ENCODE data around the gene ESPNL. TPM values are rescaled to one million over a fixed set of nuclear protein-coding genes. Genes with fewer than 3 reads are reported as not detected.
"Not testable (repeated sequence)": the region's sequence is repeated elsewhere in the genome, so short reads cannot be mapped to it uniquely, and the experiment has no call there.

ESPNL gene
- total RNA-seq: 0.85 and 4.5 TPM in 2 replicates

DNA sequence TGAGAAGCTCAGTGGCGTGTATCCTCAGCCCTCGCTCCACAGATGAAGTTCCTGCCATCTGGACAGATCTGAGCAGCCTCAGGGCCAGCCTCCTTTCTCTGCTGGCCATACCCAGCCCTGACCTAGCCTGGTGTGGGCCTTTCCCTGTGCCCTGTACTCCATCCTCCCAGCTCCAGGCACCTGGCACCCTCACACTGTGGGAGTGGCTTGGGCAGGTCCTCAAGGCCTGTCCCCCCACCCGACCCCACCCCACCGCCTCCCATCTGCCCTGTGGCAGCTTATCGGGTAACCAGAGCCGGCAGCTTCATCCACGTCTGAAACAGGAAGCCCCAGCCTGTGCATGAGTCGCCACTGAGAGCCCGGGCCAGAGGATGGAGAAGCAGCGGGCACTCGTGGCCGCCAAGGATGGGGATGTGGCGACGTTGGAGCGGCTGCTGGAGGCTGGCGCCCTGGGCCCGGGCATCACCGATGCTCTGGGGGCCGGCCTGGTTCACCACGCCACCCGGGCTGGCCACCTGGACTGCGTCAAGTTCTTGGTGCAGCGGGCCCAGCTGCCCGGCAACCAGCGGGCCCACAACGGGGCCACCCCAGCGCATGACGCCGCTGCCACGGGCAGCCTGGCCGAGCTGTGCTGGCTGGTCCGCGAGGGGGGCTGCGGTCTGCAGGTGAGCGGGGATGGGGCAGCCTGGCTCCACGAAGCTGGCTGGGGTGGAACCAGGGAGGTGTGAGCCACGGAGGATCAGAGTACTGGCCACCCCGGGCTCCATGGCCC, at the start of gene ESPNL:
Gene ESPNL (plus strand): TSS at position 292 of the 772 bp plus-strand sequence. CDS start 80 bp downstream, at position 372.
- DNase-seq (ENCODE audit: low read depth): no peak

GRCh38 chr2:238053191-238053776, 46.9 kb upstream of the ESPNL start:
- DNase-seq (ENCODE audit: low read depth): no peak

- DNase-seq (ENCODE audit: low read depth): no peak
Measured at GRCh38 chr2:238055841-238056240, 44.3 kb upstream of the ESPNL start.

DNA sequence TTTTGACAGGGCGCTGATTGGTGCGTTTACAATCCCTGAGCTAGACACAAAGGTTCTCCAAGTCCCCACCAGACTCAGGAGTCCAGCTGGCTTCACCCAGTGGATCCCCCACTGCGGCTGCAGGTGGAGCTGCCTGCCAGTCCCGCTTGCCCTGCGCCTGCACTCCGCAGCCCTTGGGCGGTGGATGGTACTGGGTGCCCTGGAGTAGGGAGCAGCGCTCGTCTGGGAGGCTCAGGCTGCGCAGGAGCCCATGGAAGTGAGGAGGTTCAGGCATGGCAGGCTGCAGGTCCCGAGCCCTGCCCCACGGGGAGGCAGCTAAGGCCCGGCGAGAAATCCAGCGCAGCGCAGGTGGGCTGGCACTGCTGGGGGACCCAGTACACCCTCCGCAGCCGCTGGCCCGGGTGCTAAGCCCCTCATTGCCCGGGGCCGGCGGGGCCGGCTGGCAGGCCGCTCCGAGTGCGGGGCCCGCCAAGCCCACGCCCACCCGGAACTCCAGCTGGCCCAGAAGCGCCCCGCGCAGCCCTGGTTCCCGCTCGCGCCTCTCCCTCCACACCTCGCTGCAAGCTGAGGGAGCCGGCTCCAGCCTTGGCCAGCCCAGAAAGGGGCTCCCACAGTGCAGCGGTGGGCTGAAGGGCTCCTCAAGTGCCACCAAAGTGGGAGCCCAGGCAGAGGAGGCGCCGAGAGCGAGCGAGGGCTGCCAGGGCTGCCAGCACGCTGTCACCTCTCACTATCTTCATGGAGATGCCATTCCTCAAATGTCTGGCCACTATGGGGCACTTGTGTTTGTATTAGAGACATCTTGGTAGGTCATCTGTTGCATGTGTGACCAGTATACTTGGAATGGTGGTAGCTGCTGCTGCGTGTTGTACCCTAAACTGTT, 42.2 kb upstream of the ESPNL start:
- DNase-seq (ENCODE audit: low read depth): not testable (repeated sequence)

DNA sequence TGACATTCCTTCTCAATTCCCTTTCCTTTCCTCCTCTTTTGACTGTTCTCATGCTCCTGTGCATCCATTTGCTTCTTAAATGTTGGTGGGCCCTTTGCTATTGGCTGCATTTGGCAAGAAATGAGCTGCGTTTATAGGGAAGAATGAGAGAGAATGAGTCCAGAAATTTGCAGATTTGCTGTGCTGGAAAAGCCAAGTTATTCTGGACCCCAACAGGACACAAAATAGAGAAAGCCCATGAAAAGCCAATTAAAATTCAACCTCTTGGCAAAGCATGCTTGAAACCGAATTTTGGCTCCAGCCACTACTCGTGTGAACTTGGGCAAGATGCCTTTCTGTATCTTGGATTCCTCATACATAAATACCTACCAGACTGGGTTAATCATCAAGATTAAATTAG, 40.6 kb upstream of the ESPNL start:
- DNase-seq (ENCODE audit: low read depth): no peak

DNA sequence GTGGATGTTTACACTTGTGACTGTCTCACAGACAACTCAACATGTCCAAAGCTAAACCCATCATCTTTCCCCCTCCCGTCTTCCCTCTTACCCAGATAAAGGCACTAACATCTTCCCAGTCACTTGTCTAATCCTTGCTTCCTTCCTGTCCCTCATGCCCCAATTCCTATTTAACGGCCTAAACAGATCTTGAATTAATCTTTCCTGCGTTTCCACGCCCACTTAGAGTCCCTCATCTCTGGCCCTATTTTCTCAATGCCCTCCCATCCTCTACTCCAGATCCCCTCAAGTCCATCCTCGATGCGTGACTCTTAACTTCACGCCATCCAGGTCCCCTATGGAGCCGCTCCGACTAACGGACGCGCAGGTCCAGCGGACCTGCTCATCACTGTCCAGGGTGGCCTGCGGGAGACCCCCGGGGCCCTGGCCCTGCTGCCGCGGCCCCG, 40.0 kb upstream of the ESPNL start:
- DNase-seq (ENCODE audit: low read depth): no peak

DNA sequence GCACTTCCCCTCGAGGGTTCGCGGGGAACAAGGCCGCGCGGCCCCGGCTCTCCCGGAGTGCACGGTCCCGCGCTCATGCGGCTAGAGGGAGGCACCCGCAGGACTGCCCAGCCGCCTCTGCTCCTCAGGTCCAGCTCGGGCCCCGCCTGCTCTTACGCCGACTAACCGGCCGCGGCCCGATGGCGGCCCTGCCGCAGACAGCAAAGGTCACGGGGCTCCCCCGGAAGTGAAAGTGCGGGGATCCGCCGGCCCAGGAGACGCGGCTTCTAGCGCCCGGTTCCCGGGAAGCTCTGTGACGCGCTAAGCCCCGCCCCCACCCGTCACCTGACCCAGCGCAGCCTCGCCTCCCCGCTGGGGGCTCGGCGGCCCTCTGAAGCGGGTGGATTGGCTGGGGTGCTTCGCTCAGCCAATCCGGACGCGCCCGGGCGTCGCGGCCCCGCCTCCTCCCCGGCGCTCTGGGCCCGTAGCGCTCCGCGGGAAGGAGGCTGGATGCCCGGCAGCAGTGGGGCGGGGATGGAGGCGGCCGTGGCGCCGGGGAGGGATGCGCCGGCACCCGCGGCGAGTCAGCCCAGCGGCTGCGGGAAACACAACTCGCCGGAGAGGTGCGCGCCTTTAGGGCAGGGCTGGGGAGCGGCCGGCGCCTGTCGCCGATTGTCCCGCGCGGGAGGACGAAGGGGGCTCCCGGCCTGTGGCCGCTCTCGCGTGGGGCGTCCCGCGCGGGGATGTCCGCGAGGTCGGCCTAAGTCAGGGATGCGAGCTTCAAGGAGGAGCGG, 39.4 kb upstream of the ESPNL start, which contains the start of gene SCLY:
Gene SCLY (plus strand): TSS at position 460 of the 773 bp plus-strand sequence. CDS start 54 bp downstream, at position 514.
- peak; percentile 89 for DNase-seq (ENCODE audit: low read depth)

- DNase-seq (ENCODE audit: low read depth): no peak
Measured at GRCh38 chr2:238061315-238062202, 38.6 kb upstream of the ESPNL start.

- DNase-seq (ENCODE audit: low read depth): no peak
Measured at GRCh38 chr2:238063414-238064189, 36.5 kb upstream of the ESPNL start.

DNA sequence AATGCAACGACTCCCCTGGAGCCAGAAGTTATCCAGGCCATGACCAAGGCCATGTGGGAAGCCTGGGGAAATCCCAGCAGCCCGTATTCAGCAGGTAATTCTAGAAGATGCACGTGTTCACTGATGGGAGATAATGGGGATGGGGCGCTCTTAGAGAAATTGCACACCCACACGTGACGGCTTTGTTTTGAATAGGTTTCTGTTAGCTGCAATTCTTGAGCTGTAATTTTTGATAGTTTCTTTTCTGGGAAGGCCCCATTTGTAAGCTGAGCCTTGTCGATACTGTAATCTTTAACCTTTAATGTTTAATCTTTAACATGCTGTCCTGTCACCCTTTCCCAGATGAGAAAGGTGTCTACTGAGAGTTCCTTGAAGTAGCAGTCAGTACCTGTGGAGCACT, 35.8 kb upstream of the ESPNL start:
- peak; percentile 64 for DNase-seq (ENCODE audit: low read depth)

DNA sequence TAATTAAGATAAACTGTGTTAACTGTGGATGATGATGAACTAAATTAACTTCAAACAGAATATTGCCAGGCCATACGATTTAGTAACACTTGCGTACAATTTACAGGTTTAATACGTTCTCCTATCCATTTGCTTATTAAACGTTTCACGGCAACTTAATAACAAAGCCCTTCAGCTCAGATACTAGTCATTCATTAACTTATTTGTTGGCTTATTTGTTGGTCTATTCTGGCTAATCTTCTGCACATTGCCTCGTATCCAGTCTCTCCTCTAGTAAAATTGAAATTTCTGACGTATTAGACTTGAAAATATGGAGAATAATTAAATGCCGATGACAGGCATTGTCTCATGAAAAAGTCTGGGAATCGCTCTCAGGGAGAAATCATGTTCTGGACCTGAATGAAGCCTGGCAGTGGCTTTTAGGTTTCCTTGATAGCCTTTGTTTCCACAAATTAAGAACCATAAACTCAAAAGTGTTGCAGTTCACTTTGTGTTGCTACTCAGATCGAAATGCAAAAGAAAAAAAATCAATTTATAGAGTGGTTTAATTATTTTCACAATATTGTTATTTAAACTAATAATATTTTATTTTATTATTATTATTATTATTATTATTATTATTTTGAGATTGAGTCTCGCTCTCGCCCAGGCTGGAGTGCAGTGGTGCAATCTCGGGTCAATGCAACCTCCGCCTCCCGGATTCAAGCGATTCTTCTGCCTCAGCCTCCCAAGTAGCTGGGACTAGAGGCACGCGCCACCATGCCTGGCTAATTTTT, 34.9 kb upstream of the ESPNL start:
- peak; percentile 74 for DNase-seq (ENCODE audit: low read depth)

- no peak for DNase-seq (ENCODE audit: low read depth)
Measured at GRCh38 chr2:238066218-238066617, 33.9 kb upstream of the ESPNL start.

GRCh38 chr2:238066718-238067117, 33.4 kb upstream of the ESPNL start:
- not testable (repeated sequence) for DNase-seq (ENCODE audit: low read depth)

DNA sequence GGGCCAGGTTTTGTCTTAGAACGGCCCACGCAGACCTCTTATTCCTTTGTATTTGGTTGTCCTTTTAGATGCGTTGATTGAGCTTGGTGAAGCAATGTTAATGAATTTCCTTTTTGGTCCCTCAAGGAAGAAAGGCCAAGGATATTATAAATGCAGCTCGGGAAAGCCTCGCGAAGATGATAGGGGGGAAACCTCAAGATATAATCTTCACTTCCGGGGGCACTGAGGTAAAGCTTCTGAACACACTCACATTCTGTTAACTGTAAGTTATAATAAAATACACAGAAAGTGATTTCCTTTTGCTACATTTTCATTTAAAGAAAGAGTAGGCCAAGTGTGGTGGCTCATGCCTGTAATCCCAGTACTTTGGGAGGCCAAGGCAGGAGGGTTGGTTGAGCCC, 32.2 kb upstream of the ESPNL start:
- DNase-seq (ENCODE audit: low read depth): no peak

- DNase-seq (ENCODE audit: low read depth): no peak
Measured at GRCh38 chr2:238069021-238069709, 31.0 kb upstream of the ESPNL start.

DNA sequence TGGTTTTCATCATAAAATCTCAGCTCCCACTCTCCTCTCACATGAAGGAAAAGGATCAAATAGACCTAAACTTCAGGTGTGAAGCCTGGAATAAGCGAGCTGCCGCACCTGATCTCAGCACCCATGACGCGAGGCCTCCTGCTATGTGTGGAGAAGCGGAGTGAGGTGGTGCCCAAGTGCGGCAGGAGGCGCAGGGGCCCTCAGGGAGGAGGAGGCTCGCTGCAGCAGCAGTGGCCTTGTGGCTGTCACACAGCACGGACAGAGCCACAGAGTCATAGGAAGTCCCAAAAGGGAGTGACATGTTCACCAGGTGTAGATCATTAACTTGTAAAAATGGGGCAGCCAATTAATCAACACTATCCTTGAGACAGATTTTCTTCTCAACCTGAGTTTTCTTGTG, 30.3 kb upstream of the ESPNL start:
- DNase-seq (ENCODE audit: low read depth): no peak

DNA sequence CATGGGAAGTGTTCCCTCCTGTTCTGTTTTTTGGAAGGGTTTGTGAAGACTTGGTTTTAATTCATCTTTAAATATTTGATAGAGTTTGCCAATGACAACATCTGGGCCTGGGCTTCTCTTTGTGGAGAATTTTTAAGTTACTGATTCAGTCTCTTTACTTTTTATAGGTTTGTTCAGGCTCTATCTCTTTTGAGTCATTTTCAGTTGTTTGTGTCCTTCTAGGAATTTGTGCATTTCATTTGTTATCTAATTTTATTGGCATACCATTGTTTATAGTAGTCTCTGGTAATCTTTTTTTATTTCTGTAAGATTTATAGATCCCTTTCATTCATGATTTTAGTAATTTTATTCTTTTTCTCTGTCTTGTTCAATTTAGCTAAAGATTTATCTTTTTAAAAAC, 24.7 kb upstream of the ESPNL start:
- DNase-seq (ENCODE audit: low read depth): no peak

DNA sequence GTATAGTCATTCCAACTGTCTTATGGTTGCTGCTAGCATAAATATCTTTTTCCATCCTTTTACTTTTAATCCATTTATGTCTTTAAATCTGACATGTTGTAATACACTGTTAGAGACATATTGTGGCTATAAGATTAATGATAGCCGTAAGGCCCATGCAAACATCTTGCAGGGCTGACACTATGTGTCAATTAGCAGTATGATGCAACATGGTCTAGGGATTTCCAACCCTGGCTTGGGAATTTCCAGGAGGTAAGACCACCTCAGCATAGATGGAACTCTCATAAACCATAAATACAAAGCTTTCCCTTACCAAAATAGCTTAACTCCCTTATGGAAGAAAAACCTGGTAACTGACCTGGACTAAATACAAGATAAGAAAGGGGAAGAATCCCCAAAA, 22.8 kb upstream of the ESPNL start:
- DNase-seq (ENCODE audit: low read depth): no peak

Measured in renal cortical epithelial cell (primary cell).